T-helper 2 cell treated with Interferon-gamma antibody and Interleukin-4, amounts not matched to agents 5 μg/mL and 100 μg/mL, for 36 hours (primary cell): ENCODE data around the gene GNG12.
A peak's percentile ranks its signal among the peaks of the same experiment; 100 is the strongest.

Experiments used
- DNase-seq: peaks from one replicate; pipeline ENCODE4 v3.0.0; 2021; ENCODE audit warnings: low spot score
- H3K27ac Mint-ChIP-seq: one replicate; pipeline ENCODE4 v1.8.0; 2021; ENCODE audit warnings: mild to moderate bottlenecking, mixed read lengths
- H3K27me3 Mint-ChIP-seq: one replicate; pipeline ENCODE4 v1.8.0; 2021; ENCODE audit warnings: low read depth, mixed read lengths
- H3K36me3 Mint-ChIP-seq: one replicate; pipeline ENCODE4 v1.8.0; 2021; ENCODE audit warnings: low read depth, mixed read lengths
- H3K4me1 Mint-ChIP-seq: one replicate; pipeline ENCODE4 v1.8.0; 2021; ENCODE audit warnings: low read depth, mixed read lengths
- H3K4me3 Mint-ChIP-seq: one replicate; pipeline ENCODE4 v1.8.0; 2022; ENCODE audit warnings: mild to moderate bottlenecking, moderate library complexity, mixed read lengths
- H3K9me3 Mint-ChIP-seq: one replicate; pipeline ENCODE4 v1.8.0; 2021; ENCODE audit warnings: mixed read lengths

Gene GNG12

DNA sequence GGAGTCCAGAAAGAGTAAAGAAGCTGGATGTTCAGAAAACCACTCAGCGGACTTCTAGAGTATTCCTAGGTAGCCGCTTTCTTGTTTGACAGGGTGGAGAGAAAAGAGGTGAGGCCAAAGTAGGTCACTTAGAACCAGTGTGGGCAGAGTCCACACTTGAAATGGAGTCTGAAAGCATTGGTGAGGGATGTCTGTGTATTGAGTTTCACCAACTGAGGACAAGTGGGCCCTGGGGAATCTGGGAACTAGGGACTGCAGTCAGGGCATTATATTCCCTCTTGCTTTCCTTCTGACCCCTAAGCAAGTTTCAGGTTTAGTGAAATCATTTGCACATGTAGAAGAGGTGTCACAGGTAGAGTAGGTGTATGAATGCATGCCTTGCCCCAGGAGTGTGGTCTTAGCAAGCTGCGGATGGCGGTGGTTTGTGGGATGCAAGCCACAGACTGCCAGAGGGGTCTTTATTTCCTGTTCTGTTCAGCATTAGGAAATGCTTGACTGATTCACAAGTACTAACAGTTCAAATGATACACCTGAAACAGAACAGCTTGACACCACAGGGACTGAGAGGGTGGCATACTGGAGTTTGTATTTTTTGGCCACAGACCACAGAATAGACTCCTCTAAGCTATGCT is 1.1 kb upstream of the GNG12 start:
- Mint-ChIP-seq H3K4me1 (peaks cover 13% of the 10 kb centered on the region), H3K4me3 (no peak overlapping the region), H3K27me3 (peaks cover 74% of the 10 kb centered on the region), H3K9me3 (no peaks in the 10 kb centered on the region), H3K27ac (no peak overlapping the region), H3K36me3 (no peaks in the 10 kb centered on the region)
- no peak for DNase-seq

DNA sequence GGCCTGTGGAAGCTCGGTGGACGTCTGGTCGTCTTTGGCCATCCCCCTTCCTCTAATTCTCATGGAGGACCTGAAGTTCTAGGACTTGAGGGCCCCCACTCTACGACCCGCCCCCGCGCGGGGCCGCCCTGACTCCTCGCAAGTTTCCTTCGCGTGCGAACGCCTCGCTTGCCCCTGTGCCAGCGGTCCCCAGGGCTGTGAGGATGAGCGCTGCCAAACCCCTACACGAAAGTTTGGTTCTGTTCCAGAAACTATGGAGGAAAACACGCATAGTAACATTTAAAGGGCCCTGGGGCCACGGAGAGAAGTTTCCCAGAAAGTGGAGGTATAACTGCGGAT is 304 bp upstream of the GNG12 start:
- H3K4me3 Mint-ChIP-seq, result peak overlapping the region; percentile 74
- peaks cover 71% of the 10 kb centered on the region for H3K27me3 Mint-ChIP-seq
- no peak for DNase-seq
- H3K4me1 Mint-ChIP-seq, result peaks cover 13% of the 10 kb centered on the region
- H3K27ac Mint-ChIP-seq, result no peak overlapping the region
- no peaks in the 10 kb centered on the region for H3K36me3 Mint-ChIP-seq
- H3K9me3 Mint-ChIP-seq, result no peaks in the 10 kb centered on the region

DNA sequence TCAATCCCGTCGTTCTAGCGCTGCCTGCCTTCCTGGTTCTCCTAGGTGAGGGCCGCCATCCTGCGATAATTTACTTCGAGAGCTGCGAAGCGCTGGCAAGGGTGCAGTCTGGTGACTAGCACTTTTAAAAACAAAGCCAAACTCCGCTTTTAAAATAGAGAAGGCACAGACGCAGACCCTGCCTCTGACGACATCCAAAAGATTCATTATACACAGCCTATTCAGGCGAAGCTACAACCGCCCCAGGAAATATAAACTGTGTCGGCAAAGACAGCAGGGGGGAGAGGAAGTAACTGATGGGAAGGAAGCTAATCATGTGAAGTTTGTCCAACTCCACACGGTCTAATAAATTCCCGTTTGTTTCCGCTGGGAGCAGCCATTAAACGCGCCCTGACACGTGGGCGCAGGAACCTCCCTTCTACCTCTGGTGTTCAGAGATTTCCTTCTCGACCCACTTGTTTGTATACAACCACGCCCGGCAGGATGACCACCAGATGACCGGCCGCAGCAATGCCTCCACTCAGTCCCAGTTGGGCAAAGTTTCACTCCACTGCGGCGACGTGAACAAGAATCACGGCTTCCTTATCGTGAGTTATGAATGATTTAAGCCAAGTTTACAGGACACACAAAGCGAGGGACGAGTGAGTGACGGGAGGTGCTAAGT is 1.3 kb downstream of the GNG12 start:
- H3K9me3 Mint-ChIP-seq, result no peaks in the 10 kb centered on the region
- H3K4me1 Mint-ChIP-seq, result peaks cover 13% of the 10 kb centered on the region
- no peaks in the 10 kb centered on the region for H3K36me3 Mint-ChIP-seq
- H3K27me3 Mint-ChIP-seq, result peaks cover 58% of the 10 kb centered on the region
- DNase-seq, result no peak
- H3K27ac Mint-ChIP-seq, result no peak overlapping the region
- H3K4me3 Mint-ChIP-seq, result peak overlapping the region; percentile 67

DNA sequence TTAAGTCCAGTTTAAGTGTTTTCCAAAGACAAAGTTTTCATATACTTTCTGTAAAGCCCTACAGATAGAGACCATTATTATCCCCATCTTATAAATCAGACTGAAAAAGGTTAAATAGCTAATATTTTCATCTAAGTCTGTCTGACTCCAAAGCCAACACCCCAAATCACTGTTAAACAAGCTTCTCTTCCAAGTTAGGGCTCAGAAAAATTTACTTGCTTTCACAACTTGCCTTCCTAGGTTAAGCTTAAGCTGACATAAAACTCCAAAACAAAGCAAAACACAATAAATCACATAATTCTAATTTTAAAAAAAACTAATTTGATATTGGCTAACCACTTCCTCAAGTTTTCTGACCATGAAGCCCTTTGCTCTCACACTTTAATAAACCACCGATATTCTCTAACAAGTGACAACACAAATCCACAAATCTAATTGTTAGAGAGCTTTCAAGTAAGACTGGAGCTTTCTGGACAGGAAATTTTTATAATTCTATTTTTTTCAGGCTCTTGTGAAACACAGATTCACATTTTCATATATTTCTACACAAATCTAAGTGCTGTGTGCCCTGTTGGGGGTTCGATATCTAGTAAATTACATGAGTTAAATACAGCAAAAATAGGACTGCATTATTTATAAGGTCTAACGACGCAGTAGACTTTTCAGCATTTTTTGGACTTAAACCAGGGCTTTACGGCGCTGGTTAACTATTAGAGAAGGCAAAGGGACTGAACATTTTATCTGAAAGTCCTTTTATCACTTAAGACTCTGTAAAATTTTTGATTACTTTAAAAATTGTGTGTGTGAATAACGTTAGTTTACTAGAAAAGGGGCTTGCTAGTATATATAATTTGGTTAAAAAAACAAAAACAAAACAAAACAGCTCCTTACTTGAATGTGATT is 2.1 kb downstream of the GNG12 start:
- peaks cover 13% of the 10 kb centered on the region for H3K4me1 Mint-ChIP-seq
- H3K27ac Mint-ChIP-seq, result no peak overlapping the region
- no peak for DNase-seq
- H3K9me3 Mint-ChIP-seq, result no peaks in the 10 kb centered on the region
- H3K36me3 Mint-ChIP-seq, result no peaks in the 10 kb centered on the region
- no peak overlapping the region for H3K4me3 Mint-ChIP-seq
- peaks cover 57% of the 10 kb centered on the region for H3K27me3 Mint-ChIP-seq

DNA sequence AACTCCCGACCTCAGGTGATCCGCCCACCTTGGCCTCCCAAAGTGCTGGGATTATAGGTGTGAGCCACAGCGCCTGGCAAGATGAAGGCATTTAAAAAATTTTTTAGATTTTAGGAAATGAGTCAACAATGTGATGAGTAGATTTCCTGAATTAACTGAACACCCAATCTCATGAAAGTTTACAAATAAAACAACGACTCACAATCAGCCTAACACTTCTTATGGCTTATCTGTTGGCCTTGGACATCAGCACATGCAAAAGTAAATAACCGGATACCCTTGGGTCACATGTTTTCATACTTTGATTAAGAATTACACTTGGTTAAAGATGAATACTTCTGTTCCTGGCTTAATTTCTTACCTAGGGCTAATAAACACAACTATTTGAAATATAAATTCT is 3.0 kb downstream of the GNG12 start:
- H3K27me3 Mint-ChIP-seq, result peaks cover 49% of the 10 kb centered on the region
- no peak for DNase-seq
- H3K36me3 Mint-ChIP-seq, result no peaks in the 10 kb centered on the region
- no peaks in the 10 kb centered on the region for H3K9me3 Mint-ChIP-seq
- H3K4me1 Mint-ChIP-seq, result peaks cover 13% of the 10 kb centered on the region
- no peak overlapping the region for H3K4me3 Mint-ChIP-seq
- H3K27ac Mint-ChIP-seq, result no peak overlapping the region

DNA sequence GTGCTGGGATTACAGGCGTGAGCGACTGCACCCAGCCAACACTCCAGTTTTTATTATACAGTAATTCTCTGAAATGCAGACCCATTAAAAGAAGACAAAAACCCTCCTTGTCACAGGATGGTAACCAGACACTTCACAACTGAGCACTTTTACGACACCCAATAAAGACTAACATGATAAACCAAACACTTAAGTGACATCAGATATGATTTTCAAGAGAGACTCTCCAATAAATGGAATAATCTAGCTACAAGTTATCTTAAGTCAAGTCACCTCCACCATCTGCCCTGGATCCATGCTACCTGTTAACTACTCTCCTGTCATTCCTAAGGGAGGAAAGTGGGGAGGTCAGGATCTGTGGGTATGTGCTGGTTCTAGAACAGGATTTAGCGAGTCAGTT is 5.6 kb downstream of the GNG12 start:
- H3K9me3 Mint-ChIP-seq, result no peaks in the 10 kb centered on the region
- no peak overlapping the region for H3K27ac Mint-ChIP-seq
- H3K4me3 Mint-ChIP-seq, result no peak overlapping the region
- H3K27me3 Mint-ChIP-seq, result peaks cover 37% of the 10 kb centered on the region
- no peaks in the 10 kb centered on the region for H3K36me3 Mint-ChIP-seq
- no peak for DNase-seq
- H3K4me1 Mint-ChIP-seq, result peaks cover 9% of the 10 kb centered on the region

DNA sequence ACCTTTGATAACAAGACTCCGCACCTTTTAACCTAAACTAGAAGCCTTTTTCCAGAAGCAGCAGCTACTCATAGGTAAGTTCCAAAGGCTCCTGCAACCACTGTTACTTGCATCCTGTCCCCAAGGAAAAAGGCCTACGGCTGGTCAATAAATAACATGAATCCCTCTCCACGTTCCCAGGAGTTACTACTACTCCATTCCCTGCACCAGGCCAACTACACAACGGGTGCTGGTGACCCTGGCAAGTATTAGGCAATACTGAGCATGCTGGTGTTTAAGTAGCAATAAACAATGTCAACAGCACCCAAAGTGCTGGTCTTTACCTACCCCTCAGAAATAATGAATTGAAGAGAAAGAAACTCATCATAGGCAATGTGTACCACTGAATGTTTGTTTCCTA is 7.7 kb downstream of the GNG12 start:
- Mint-ChIP-seq H3K36me3 (no peaks in the 10 kb centered on the region), H3K9me3 (no peaks in the 10 kb centered on the region), H3K27me3 (peaks cover 17% of the 10 kb centered on the region), H3K4me3 (no peak overlapping the region), H3K4me1 (no peaks in the 10 kb centered on the region), H3K27ac (no peak overlapping the region)
- no peak for DNase-seq

DNA sequence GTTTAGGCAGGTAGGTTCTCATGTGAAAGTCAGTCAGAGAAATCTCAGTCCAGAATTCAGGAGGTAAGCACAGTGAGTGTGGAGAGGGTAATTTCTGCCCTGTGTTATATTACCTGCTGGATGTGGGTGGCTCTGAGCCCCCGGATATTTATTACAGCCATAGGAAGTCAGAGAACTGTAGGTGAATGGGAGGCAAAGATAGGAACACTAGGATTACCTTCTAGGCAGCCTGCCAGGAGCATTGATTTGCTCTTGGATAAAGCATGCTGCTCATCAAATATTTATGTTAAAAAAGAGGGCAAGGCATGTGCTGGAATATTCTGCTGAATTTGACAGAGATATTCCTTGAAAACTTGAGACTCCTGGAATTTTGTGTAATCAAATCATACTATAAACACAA is 8.5 kb downstream of the GNG12 start:
- Mint-ChIP-seq H3K9me3 (no peaks in the 10 kb centered on the region), H3K27ac (no peak overlapping the region)
- no peak for DNase-seq

DNA sequence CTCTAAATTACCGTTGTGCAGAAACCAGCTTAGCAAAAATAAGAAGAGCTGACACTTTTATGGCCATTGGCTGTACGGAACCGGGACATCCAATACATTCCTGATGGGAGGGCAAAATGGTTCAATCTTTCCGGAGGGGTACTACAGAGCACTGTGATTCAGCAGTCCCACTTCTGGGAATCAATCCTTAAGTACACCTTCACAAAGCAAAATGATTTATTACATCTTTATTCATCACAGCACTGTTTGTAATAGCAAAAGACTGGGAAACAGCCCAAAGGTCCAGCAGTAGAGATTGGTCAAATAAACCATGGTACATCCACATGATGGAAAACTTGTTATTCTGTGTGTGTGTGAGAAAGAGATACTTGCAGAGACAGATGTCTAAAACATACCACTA is 9.7 kb downstream of the GNG12 start:
- no peaks in the 10 kb centered on the region for H3K4me1 Mint-ChIP-seq
- H3K27ac Mint-ChIP-seq, result no peak overlapping the region
- H3K36me3 Mint-ChIP-seq, result no peaks in the 10 kb centered on the region
- H3K9me3 Mint-ChIP-seq, result no peaks in the 10 kb centered on the region
- no peak overlapping the region for H3K4me3 Mint-ChIP-seq
- no peak for DNase-seq
- H3K27me3 Mint-ChIP-seq, result peaks cover 11% of the 10 kb centered on the region

More for the DNA sequence above, 8.5 kb downstream of the GNG12 start:
- H3K27me3 Mint-ChIP-seq, result peaks cover 10% of the 10 kb centered on the region
- no peak overlapping the region for H3K4me3 Mint-ChIP-seq
- no peaks in the 10 kb centered on the region for H3K36me3 Mint-ChIP-seq
- H3K4me1 Mint-ChIP-seq, result no peaks in the 10 kb centered on the region

DNA sequence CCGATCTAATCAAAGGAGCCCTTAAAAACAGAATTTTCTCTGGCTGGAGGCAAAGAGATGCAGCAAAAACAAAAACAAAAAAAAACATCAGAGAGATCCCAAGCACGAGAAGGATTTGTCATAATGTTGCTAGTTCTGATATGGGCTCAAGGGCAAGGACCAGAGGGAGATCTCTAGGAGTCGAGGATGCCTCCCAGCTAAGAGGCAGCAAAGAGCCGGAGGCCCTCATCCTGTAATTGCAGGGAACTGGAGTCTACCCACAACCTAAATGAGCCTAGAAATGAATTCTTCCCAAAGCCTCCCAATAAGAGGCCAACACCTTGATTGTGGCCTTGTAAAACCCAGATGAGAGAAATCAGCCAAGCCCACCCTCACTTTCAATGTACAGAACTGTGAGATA is 12.0 kb downstream of the GNG12 start:
- no peaks in the 10 kb centered on the region for H3K36me3 Mint-ChIP-seq
- no peaks in the 10 kb centered on the region for H3K9me3 Mint-ChIP-seq
- no peak for DNase-seq
- H3K27me3 Mint-ChIP-seq, result peaks cover 13% of the 10 kb centered on the region
- no peak overlapping the region for H3K4me3 Mint-ChIP-seq
- H3K27ac Mint-ChIP-seq, result no peak overlapping the region
- no peaks in the 10 kb centered on the region for H3K4me1 Mint-ChIP-seq

DNA sequence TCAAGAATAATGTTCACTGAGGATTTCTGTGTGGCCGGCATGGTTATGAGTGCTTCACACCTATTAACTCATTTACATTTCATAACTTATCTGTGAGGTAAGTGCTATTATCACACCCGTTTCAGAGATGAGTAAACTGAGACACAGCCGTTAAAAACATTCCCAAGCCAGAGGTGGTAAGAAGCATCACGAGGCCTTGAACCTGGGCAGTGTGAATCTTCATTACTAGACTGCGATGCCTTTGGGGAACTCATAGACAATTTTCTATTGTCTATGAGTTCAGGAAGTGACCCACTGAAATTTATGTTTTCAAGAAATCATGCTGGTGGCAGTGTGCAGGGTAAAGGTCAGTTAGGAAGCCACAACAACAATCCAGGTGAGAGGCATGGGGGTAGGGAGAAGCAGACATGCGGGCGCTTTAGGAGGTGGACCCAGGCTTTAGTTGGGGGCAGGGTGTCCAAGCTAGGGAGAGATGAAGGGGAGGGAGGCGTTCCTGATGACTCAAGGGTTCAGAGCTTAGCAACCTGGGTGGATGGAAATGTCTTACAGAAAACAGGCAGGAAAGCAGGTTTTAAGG is 14.5 kb downstream of the GNG12 start:
- no peaks in the 10 kb centered on the region for H3K36me3 Mint-ChIP-seq
- no peak for DNase-seq
- H3K27ac Mint-ChIP-seq, result no peak overlapping the region
- no peaks in the 10 kb centered on the region for H3K4me1 Mint-ChIP-seq
- H3K27me3 Mint-ChIP-seq, result peaks cover 9% of the 10 kb centered on the region
- H3K4me3 Mint-ChIP-seq, result no peak overlapping the region
- no peaks in the 10 kb centered on the region for H3K9me3 Mint-ChIP-seq

DNA sequence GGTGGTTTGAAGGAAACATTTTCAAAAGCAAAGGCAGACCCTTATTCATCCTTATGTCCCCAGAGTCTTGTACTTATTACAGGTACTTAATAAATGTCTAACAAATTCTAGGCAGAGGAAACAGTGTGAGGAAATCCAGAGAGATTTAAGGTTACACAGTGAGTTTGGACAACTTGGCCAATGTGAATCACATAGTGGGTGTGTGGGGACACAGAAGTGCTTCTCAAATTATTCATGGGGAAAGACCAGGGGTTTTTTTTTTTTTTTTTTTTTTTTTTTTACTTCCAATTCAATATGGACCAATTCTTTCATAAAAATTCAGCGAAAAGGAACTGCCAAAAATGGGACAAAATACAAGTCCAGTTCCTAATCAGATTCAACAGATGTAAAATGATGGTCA is 15.1 kb downstream of the GNG12 start:
- Mint-ChIP-seq H3K36me3 (no peaks in the 10 kb centered on the region), H3K27me3 (peaks cover 8% of the 10 kb centered on the region), H3K27ac (no peak overlapping the region), H3K9me3 (no peaks in the 10 kb centered on the region), H3K4me1 (no peaks in the 10 kb centered on the region), H3K4me3 (no peak overlapping the region)
- no peak for DNase-seq

DNA sequence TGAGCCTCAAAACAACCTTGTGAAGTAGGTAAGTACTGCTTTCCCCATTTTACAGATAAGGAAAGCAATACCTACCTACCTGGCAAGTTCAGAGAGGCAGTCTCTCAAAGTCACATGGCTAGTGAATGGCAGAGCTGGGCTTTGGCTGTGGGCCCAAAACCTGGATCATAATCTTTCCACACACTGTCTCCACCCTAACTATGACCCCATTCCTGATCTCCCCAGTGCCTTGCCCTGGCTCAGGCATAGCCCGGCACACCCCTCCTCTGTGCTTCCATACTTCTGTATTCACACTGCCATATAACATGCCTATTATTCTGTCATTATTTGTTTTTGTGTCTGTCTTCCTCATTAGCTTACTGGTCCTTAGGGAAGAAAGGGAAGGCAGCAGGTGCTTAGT is 15.9 kb downstream of the GNG12 start:
- no peak for DNase-seq
- Mint-ChIP-seq H3K27ac (no peak overlapping the region), H3K9me3 (no peaks in the 10 kb centered on the region), H3K4me3 (no peak overlapping the region), H3K36me3 (no peaks in the 10 kb centered on the region), H3K27me3 (peaks cover 8% of the 10 kb centered on the region), H3K4me1 (no peaks in the 10 kb centered on the region)

DNA sequence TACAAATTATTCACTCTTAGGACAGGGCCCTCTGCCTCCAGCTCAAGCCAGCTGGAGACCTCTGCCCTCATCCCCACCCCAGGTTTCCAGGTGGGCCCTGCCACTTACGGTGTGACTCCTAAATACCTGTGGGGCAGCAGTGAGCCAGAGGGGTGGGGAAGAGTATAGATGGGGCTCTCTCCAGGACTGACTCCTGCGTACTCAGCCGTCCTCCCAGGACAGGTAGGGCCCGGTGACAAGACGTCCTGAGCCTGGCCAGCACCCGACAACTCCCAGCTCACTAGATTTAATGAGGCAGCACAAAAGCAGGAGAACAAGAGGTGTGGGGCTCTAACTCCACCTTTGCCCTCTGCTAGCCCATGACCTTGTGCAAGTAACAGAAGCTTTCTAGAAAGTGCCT is 16.8 kb downstream of the GNG12 start:
- H3K27me3 Mint-ChIP-seq, result peaks cover 8% of the 10 kb centered on the region

More for the DNA sequence above, 16.8 kb downstream of the GNG12 start:
- H3K36me3 Mint-ChIP-seq, result no peaks in the 10 kb centered on the region
- H3K9me3 Mint-ChIP-seq, result no peaks in the 10 kb centered on the region
- H3K4me3 Mint-ChIP-seq, result no peak overlapping the region
- H3K27ac Mint-ChIP-seq, result no peak overlapping the region
- no peak for DNase-seq
- no peaks in the 10 kb centered on the region for H3K4me1 Mint-ChIP-seq
